SK-N-SH (cell line): ENCODE results near the gene JPT2.

Experiments used
- CTCF ChIP-seq: fragments of 200-600 bp; sonication (generic); IDR thresholded peaks from 2 replicates; pipeline ENCODE4 v1.6.1; 2017; ENCODE audit warnings: antibody characterized with exemption, mild to moderate bottlenecking, moderate library complexity
- MAX ChIP-seq: IDR thresholded peaks from 2 replicates; pipeline ENCODE4 v1.4.0; 2012; ENCODE audit warnings: low read depth
- POLR2AphosphoS5 ChIP-seq: IDR thresholded peaks from 2 replicates; pipeline ENCODE4 v1.6.1; 2012; ENCODE audit warnings: low read depth, low read length
- TEAD4 ChIP-seq: IDR thresholded peaks from 2 replicates; pipeline ENCODE4 v1.4.0; 2012; ENCODE audit warnings: mild to moderate bottlenecking, borderline replicate concordance; ENCODE audit not compliant: insufficient read depth
- TF ChIP-seq, protein P1 (sequence below): fragments of 150-350 bp; IDR thresholded peaks from 2 replicates; pipeline ENCODE4 v1.6.1; 2017; ENCODE audit warnings: antibody characterized with exemption, low read length, low read depth, borderline replicate concordance

GRCh38 chr16:1651094-1651973 is 26.7 kb upstream of the JPT2 start:
- TF ChIP-seq TEAD4, result no peak
- no peak for TF ChIP-seq CTCF
- TF ChIP-seq POLR2AphosphoS5, result no peak
- TF ChIP-seq, protein P1, sequence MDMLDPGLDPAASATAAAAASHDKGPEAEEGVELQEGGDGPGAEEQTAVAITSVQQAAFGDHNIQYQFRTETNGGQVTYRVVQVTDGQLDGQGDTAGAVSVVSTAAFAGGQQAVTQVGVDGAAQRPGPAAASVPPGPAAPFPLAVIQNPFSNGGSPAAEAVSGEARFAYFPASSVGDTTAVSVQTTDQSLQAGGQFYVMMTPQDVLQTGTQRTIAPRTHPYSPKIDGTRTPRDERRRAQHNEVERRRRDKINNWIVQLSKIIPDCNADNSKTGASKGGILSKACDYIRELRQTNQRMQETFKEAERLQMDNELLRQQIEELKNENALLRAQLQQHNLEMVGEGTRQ, result no peak
- no peak for TF ChIP-seq MAX
